GM18870 (cell line): ENCODE measurements around the gene OR2T5.
A peak's percentile ranks its signal among the peaks of the same experiment; 100 is the strongest.
"Not testable (repeated sequence)": the region's sequence is repeated elsewhere in the genome, so short reads cannot be mapped to it uniquely, and the experiment has no call there.

Experiments
- ATAC-seq: cut with Tn5 transposase; IDR thresholded peaks from one replicate; pipeline ENCODE4 v1.9.1; 2021; ENCODE audit warnings: moderate library complexity; ENCODE audit not compliant: unreplicated experiment

The OR2T5 gene

DNA sequence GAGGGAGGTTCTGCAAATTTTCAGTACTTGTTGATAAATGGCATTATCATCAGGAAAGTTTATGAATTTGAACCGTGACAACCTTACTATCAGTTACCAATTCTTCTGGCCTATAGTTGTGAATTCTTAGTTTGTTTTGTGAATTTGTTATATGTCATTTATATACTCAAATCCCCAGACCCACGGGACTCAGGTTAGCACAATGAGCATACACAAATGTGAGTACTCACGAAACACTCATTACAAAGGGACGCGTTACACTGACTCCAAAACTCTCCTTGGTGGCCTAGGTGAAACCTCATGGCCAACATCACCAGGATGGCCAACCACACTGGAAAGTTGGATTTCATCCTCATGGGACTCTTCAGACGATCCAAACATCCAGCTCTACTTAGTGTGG lies at the start of gene OR2T5:
Gene OR2T5, plus strand, starts transcription at position 301 of the 400 bp plus-strand sequence. Its CDS starts 0 bp downstream, at position 301.
- not testable (repeated sequence) for ATAC-seq

- ATAC-seq, result not testable (repeated sequence)
Observed at GRCh38 chr1:248438668-248439067, 49.7 kb upstream of the OR2T5 start.

DNA sequence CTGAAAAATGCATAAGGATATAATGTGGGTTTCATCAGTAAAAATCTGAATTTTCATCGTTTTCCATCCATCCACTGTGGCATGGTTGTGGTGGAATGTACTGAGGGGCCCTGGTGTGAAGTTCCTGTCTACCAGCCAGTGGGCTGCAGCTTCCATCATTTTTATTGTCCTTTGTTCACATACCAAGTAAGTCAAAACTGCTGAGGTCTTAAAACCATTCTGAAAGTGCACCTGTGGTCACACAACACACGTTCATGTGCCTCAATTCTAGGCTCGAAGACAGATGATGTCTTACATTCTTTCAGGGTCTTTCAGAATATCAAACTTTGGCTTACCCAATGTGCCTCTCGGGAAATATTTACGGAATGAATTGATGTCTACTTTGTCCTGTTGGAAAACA lies 49.1 kb upstream of the OR2T5 start:
- not testable (repeated sequence) for ATAC-seq

DNA sequence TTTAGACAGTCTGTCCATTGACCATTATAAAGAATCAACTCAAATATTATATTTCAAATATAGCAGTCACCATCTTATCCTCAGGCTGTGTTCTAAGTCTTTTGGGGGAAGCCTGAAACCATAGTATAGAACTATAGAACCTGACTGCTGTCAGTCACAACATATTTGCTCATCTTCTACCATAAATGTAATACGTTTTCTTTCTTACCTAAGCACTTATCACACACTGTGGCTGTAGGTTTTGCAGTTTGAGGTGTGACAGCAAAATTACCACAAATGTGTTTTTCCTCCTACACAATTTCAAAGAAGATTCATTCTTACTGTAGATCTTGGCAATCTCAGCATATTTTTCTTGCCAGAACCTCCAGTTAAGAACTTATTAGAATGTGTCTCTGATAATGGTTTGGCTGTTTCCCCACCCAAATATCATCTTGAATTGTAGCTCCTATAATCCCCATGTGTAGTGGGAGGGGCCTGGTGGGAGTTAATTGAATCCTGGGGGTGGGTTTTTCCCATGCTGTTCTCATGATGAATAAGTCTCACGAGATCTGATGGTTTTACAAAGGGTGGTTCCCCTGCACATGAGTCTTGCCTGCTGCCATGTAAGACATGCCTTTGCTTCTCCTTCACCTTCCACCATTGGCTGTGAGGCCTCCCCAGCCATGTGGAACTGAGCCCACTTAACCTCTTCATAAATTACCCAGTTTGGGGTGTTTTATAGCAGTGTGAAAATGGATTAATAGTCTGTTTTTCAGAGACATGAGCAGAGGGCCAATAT lies 45.7 kb upstream of the OR2T5 start:
- ATAC-seq, result not testable (repeated sequence)

GRCh38 chr1:248444603-248445002 lies 43.8 kb upstream of the OR2T5 start:
- not testable (repeated sequence) for ATAC-seq

GRCh38 chr1:248445399-248445798 lies 43.0 kb upstream of the OR2T5 start, which contains the start of gene OR2T2:
Gene OR2T2, plus strand, starts transcription at chr1:248445637. Its CDS starts 7,161 bp downstream, at chr1:248452798.
- not testable (repeated sequence) for ATAC-seq

DNA sequence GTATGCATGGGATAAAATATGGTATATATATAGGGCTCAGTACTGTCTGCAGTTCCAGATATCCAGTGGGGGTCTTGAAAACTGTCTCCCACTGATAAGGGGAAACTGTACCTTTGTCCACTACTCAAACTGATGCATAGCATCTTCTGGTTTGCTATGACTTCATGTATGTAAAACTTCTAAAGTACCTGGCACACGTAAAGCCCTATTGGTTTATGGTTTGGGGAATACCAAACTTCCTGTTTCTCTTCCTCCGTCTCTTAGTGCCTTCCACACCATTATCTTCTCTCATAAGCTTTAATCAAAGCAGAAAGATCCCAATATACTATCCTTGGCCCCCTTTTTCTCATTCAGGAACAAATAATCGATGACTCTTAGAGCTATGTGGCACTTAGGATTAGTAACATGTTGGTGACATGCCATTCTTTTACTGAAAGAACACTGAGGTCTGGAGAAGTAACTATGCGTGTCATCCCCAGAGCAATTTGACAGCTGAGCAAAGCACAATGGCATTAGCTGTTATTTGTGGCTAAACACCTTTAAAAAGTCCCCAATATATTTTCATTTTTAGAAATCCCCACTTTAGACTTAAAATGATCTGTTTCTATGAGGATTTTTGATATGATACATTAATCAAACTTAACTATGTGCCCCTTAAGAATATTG lies 39.8 kb upstream of the OR2T5 start:
- peak; percentile 73 for ATAC-seq

GRCh38 chr1:248449821-248450465 lies 38.4 kb upstream of the OR2T5 start:
- peak; percentile 7 for ATAC-seq

DNA sequence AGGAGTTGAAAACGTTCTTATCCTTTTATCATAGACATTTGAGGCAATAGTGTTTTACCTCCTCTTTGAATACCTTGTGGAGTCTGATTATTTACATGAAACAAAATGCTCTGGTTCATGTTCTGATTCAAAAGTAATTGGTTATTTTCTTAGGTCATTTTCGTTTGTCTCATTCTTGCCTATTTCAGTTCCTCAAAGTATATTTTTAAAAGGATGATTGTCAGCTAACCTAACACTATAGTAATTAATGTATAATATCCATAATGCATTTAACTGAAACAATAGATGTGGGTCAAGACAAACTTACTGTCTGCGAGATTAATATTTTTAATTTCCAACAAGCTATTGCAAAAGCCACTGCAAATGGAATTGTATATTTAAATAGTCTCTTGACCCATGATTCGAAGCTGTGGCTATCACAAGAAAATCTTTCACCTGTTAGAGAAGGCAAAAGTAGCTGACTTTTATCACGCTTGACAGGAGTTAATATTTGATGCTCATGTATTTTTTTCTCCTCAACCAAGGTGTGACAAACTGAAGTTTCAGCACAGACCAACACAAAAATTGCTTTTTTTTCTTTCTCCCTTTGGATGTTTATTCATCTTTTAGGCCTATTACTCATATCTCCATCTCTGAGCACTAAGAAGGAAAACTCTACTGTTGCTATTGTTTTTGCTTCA lies 37.8 kb upstream of the OR2T5 start:
- peak; percentile 70 for ATAC-seq

DNA sequence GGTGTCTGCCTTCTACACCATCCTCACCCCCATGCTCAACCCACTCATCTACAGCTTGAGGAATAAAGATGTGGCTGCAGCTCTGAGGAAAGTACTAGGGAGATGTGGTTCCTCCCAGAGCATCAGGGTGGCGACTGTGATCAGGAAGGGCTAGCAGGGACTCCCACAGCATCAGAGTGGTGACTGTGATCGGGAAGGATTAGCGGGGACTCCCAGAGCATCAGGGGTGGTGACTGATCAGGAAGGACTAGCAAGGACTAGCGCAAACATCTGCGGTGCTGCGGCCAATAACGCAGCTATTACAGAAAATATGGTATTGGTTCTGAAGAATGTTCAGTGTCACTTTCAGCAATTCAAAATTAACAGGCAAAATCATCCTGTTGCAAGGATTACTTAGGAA lies 34.8 kb upstream of the OR2T5 start:
- ATAC-seq, result not testable (repeated sequence)

DNA sequence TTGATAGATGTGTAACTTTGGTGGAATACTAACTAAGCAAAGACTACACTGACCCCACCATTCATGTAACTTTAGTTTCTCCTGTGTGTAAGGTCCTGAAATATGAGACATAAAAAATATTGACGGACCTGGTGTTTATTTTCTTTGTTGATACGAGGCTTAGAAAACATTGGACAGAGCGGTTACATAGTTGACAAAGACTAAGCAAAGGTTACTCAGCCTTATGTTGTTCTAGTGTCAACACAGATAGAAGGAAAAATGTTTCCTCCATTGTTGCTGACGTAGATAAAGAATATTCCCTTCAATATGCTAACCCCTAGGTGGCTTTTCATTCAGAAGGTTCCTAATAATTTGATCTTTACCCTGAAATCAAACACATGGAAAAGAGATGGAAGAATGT lies 33.3 kb upstream of the OR2T5 start:
- not testable (repeated sequence) for ATAC-seq

- ATAC-seq, result not testable (repeated sequence)
Observed at GRCh38 chr1:248456635-248457034, 31.8 kb upstream of the OR2T5 start.

GRCh38 chr1:248459117-248459516 lies 29.3 kb upstream of the OR2T5 start:
- ATAC-seq, result not testable (repeated sequence)

DNA sequence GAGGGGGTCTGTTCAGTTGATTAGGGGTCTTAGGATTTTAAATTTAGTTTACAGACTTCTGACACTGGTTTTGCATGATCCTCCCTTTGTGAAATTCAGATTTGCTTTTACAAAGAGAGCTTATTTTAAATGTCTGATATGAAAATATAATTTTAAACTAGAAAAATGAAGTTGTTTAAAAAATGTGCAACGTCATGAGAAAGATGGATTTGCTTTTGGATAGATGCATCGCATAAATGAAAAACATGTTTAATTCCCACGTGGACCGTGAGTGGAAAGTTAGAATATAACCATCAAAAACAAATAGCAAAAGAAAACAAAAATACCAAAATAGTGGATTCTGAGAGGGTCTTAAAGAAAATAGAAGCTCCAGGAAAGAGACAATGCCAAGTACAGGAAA lies 17.2 kb upstream of the OR2T5 start:
- ATAC-seq, result no peak

DNA sequence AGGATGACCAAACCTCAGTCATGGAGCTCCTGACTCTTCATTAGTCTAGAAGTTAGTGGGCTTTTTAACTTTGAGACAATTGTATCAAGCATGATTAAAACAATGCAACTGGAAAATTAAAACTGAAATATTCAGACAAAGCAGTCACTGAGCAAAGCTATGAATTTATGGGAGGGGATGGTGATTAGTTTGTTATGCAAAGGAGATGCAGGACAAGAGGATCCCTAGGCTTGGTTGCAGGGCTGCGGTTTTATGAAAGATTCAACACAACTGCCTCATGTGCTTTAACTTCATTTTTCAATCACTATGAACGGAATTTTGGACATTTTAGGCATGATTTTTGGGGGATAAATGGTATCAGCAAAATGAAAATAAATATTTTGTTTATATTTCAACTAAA lies 16.3 kb upstream of the OR2T5 start:
- not testable (repeated sequence) for ATAC-seq

- ATAC-seq, result not testable (repeated sequence)
Observed at GRCh38 chr1:248473051-248473450, 15.3 kb upstream of the OR2T5 start, which contains the start of gene OR2T3. Gene OR2T3, plus strand, starts transcription at chr1:248473351. Its CDS starts 0 bp downstream, at chr1:248473351.

DNA sequence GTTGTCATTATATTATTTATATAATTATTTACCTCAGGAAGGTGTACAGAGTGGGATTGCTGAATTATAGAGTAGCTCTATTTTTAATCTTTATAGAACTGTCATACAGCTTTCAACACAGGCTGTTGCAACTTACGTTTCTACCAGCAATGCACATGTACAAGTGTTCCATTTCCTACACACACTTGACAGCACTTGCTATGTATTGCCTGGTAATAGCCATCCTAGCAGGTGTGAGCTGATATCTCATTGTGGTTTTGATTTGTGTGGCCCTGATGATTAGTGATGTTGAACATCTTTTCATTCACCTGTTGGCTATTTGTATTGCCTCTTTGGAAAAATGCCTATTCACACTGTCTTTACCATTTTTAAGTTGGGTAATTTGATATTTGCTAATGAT lies 12.7 kb upstream of the OR2T5 start:
- peak; percentile 67 for ATAC-seq

GRCh38 chr1:248481686-248482579 lies 6.5 kb upstream of the OR2T5 start:
- peak; percentile 93 for ATAC-seq

DNA sequence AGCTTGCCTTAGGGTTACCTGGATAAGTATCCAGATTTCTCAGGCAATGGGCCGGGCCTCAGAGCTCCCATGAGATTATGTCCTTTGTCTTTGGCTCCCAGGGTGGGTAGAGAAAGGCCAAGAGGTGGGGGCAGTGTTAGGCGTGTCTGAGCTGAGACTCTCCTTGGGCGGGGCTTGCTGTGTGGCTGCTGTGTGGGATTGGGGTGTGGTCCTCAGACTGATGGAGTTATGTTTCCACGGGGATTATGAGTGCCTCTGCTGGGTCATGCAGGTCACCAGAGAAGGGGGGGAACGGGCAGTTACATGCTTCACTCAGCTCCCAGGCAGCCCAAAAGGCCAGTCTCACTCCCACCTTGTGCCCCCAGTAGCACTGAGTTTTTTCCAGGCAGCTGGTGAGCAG lies 8.3 kb downstream of the OR2T5 start:
- ATAC-seq, result not testable (repeated sequence)
